Keratinocyte (primary cell): ENCODE data around the gene TFF3. TPM values are rescaled to one million over a fixed set of nuclear protein-coding genes. Genes with fewer than 3 reads are reported as not detected.

Experiments
- DNase-seq: peaks from one replicate; pipeline ENCODE4 v3.0.0-alpha.2; 2011; ENCODE audit warnings: low read depth, missing footprints, low spot score
- FAIRE-seq: peaks from 2 replicates; lab custom pipeline; 2011; peaks lifted over from hg19 to GRCh38; lab: Jason Lieb, UNC
- H2AFZ ChIP-seq: 2 replicates; pipeline ENCODE4 v1.6.0; 2012; ENCODE audit warnings: low read length, control low read depth, inconsistent platforms; ENCODE audit not compliant: control insufficient read depth
- H3K27ac ChIP-seq: 2 replicates; pipeline ENCODE4 v1.5.1; 2011; ENCODE audit warnings: low read length; ENCODE audit not compliant: control insufficient read depth, insufficient read depth
- H3K27me3 ChIP-seq: 3 replicates; pipeline ENCODE4 v1.6.0; 2011; ENCODE audit warnings: low read length; ENCODE audit not compliant: control insufficient read depth, insufficient read depth; ENCODE audit errors: extremely low read depth
- H3K36me3 ChIP-seq, 2 experiments: 2 replicates in 1 of 2; 3 replicates in 1 of 2; pipeline ENCODE4 v1.5.1; 2011; ENCODE audit warnings: low read length in 2 of 2, mild to moderate bottlenecking in 1 of 2; ENCODE audit not compliant: control insufficient read depth in 2 of 2, insufficient read depth in 2 of 2; ENCODE audit errors: extremely low read depth in 1 of 2
- H3K4me1 ChIP-seq: 3 replicates; pipeline ENCODE4 v1.5.1; 2011; ENCODE audit warnings: low read length; ENCODE audit not compliant: control insufficient read depth, insufficient read depth; ENCODE audit errors: extremely low read depth
- H3K4me2 ChIP-seq: 3 replicates; pipeline ENCODE4 v1.6.0; 2011; ENCODE audit warnings: low read depth, low read length; ENCODE audit not compliant: control insufficient read depth, insufficient read depth; ENCODE audit errors: extremely low read depth
- H3K4me3 ChIP-seq, 3 experiments: fragments of 200-600 bp in 1 of 3; sonication (generic) in 1 of 3; 2 replicates in 2 of 3; 3 replicates in 1 of 3; pipeline ENCODE4 v1.5.1; 2011 to 2016; ENCODE audit warnings: low read length in 3 of 3, mild to moderate bottlenecking in 3 of 3, control low read depth in 2 of 3, inconsistent platforms in 1 of 3, low read depth in 1 of 3, mixed read lengths in 1 of 3, mixed run types in 1 of 3, moderate library complexity in 1 of 3; ENCODE audit not compliant: control insufficient read depth in 2 of 3, insufficient read depth in 2 of 3; ENCODE audit errors: extremely low read depth in 1 of 3
- H3K79me2 ChIP-seq: 2 replicates; pipeline ENCODE4 v1.6.0; 2012; ENCODE audit warnings: low read length; ENCODE audit not compliant: control insufficient read depth, insufficient read depth
- H3K9ac ChIP-seq: 3 replicates; pipeline ENCODE4 v1.6.0; 2011; ENCODE audit warnings: low read length; ENCODE audit not compliant: control insufficient read depth, insufficient read depth; ENCODE audit errors: extremely low read depth
- H3K9me1 ChIP-seq: 3 replicates; pipeline ENCODE4 v1.6.0; 2011; ENCODE audit warnings: low read length; ENCODE audit not compliant: control insufficient read depth, insufficient read depth; ENCODE audit errors: extremely low read depth
- H3K9me3 ChIP-seq: 2 replicates; pipeline ENCODE4 v1.5.1; 2012; ENCODE audit warnings: low read depth, low read length; ENCODE audit not compliant: control insufficient read depth
- H4K20me1 ChIP-seq: 3 replicates; pipeline ENCODE4 v1.6.0; 2011; ENCODE audit warnings: low read length; ENCODE audit not compliant: control insufficient read depth, insufficient read depth; ENCODE audit errors: extremely low read depth
- CTCF ChIP-seq, 3 experiments: IDR thresholded peaks in 1 of 3; conservative IDR thresholded peaks in 1 of 3; optimal IDR thresholded peaks in 1 of 3; 2 replicates in 2 of 3; 3 replicates in 1 of 3; pipeline versions ENCODE3 to v1.5.1; 2011; ENCODE audit warnings: low read length in 3 of 3, mild to moderate bottlenecking in 3 of 3, moderate library complexity in 2 of 3, control low read depth in 1 of 3, inconsistent platforms in 1 of 3; ENCODE audit not compliant: insufficient read depth in 2 of 3; ENCODE audit errors: extremely low read depth in 1 of 3
- EZH2 ChIP-seq: IDR thresholded peaks from one replicate; pipeline ENCODE4 v1.6.1; 2012; ENCODE audit warnings: inconsistent platforms, mild to moderate bottlenecking, low read length, moderate library complexity
- dilution Hi-C: fragments of 300-500 bp; cut with MboI; formaldehyde crosslinking; loops from one replicate; pipeline ENCODE4 v1.7.0; 2020; ENCODE audit warnings: low sequenced_read_pairs; ENCODE audit not compliant: extremely low pct_ligation_motif_present
- polyA plus RNA-seq, 5 experiments: library from polyadenylated mRNA; depleted of rRNA in 3 of 5; stranded (reverse) in 3 of 5; stranded (forward) in 1 of 5; unstranded in 1 of 5; fragments of >200 nt; gene quantifications; 1 replicate in 1 of 5; 2 replicates in 3 of 5; 3 replicates in 1 of 5; pipeline versions ENCODE4 v1.2.1 to v1.2.3, GENCODE V29; 2011 to 2012; ENCODE audit warnings: missing spikeins in 2 of 5, low read depth in 1 of 5, low replicate concordance in 1 of 5

The TFF3 gene
- polyA plus RNA-seq, 1 donor (not counting 4 experiments of a cell fraction or from before 2014, with no cell fraction given): not detected

DNA sequence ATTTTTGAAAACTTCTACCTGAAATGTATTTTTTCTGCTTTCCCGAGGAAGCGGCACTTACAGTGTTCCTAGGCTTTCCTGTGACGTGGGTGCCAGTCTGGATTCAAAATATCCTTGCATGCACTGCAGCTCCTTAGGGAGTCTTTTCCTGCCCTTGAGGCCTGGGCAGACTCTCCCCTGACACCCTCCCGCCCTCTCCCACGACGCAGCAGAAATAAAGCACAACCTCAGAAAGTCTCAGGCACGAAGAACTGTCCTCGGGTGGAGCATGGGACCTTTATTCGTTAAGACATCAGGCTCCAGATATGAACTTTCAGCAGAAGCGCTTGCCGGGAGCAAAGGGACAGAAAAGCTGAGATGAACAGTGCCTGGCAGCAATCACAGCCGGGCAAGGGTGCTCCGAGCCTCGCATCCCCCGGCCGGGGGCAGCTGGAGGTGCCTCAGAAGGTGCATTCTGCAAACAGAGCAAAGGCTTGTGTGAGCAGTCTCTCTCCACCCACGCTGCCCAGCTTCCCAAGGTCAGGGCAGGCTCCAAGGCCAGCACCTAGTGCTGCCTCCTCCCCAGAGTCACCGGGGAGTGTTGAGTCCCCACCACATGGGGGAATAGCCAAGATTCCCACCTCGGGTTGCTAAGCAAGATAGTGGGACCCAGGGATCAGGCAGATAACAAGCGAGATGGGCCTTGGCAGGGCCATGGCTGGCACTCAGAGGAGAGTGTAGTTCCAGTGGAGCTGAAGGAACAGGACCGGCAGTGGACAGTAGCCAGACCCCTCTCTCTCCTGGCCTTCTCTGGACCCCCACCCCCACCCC, 3.2 kb downstream of the TFF3 start:
- dilution Hi-C loops: no loop called here
- no peaks in the 10 kb centered on the region for H3K9me3 ChIP-seq
- no peak for TF ChIP-seq EZH2
- TF ChIP-seq CTCF (optimal IDR thresholded peaks at IDR 0.05 in 1 of 3, IDR thresholded peaks at IDR 0.05 in 1 of 3, conservative IDR thresholded peaks at IDR 0.05 in 1 of 3; ENCODE audit: extremely low read depth in 1 of 3, insufficient read depth in 2 of 3, low read length in 3 of 3): no peak
- no peak overlapping the region for H3K9ac ChIP-seq
- H4K20me1 ChIP-seq: no peaks in the 10 kb centered on the region
- peaks cover 11% of the 10 kb centered on the region for H3K27me3 ChIP-seq
- H3K4me1 ChIP-seq: peaks cover 2% of the 10 kb centered on the region
- no peak overlapping the region for H3K4me2 ChIP-seq
- no peak for FAIRE-seq
- DNase-seq: no peak
- H2AFZ ChIP-seq: no peak overlapping the region
- H3K4me3 ChIP-seq: no peak overlapping the region
- no peak overlapping the region for H3K27ac ChIP-seq
- H3K36me3 ChIP-seq: no peaks in the 10 kb centered on the region
- H3K79me2 ChIP-seq: no peaks in the 10 kb centered on the region
- H3K9me1 ChIP-seq: no peaks in the 10 kb centered on the region

GRCh38 chr21:42311160-42311559, 4.0 kb downstream of the TFF3 start:
- no peaks in the 10 kb centered on the region for H4K20me1 ChIP-seq
- no peak for FAIRE-seq
- no peak overlapping the region for H2AFZ ChIP-seq
- no peak overlapping the region for H3K27ac ChIP-seq
- no peaks in the 10 kb centered on the region for H3K36me3 ChIP-seq
- no peaks in the 10 kb centered on the region for H3K9me3 ChIP-seq
- no peak for DNase-seq
- no peak overlapping the region for H3K4me3 ChIP-seq
- TF ChIP-seq CTCF (optimal IDR thresholded peaks at IDR 0.05 in 1 of 3, IDR thresholded peaks at IDR 0.05 in 1 of 3, conservative IDR thresholded peaks at IDR 0.05 in 1 of 3; ENCODE audit: extremely low read depth in 1 of 3, insufficient read depth in 2 of 3, low read length in 3 of 3): no peak
- no peak for TF ChIP-seq EZH2
- H3K4me2 ChIP-seq: no peak overlapping the region
- no peaks in the 10 kb centered on the region for H3K9me1 ChIP-seq
- peaks cover 10% of the 10 kb centered on the region for H3K27me3 ChIP-seq
- peaks cover 2% of the 10 kb centered on the region for H3K4me1 ChIP-seq
- H3K79me2 ChIP-seq: no peaks in the 10 kb centered on the region
- H3K9ac ChIP-seq: no peak overlapping the region
- dilution Hi-C loops: no loop called here
